Endothelial cell of umbilical vein (primary cell): ENCODE results near the gene LRFN2. TPM values are rescaled to one million over a fixed set of nuclear protein-coding genes. Genes with fewer than 3 reads are reported as not detected.

Experiments
- BruUV-seq: library from RNA; stranded (reverse); fragments of 400-500 nt; replicated peaks from 2 replicates; lab custom pipeline; 2021; lab: Mats Ljungman, UMichigan
- CTCF ChIA-PET: fragments of 300-600, 350-600 bp; sonication (Branson Sonifier 250); formaldehyde crosslinking; loops from one replicate; lab custom pipeline; 2021; ENCODE audit warnings: antibody characterized with exemption, inconsistent platforms; lab: Charles Lee
- POLR2A ChIA-PET: fragments of 300-600, 350-600 bp; sonication (Branson Sonifier 250); formaldehyde crosslinking; loops from one replicate; lab custom pipeline; 2021; ENCODE audit warnings: antibody characterized with exemption, inconsistent platforms; lab: Charles Lee
- DNase-seq: peaks from one replicate; pipeline ENCODE4 v3.0.0-alpha.2; 2011; ENCODE audit warnings: low read depth, low spot score
- FAIRE-seq: peaks from 2 replicates; lab custom pipeline; 2011; peaks lifted over from hg19 to GRCh38; lab: Jason Lieb, UNC
- H2AFZ ChIP-seq: 2 replicates; pipeline ENCODE4 v1.6.0; 2012; ENCODE audit warnings: low read depth, low read length, control low read depth, inconsistent platforms
- H3K27ac ChIP-seq: 2 replicates; pipeline ENCODE4 v1.5.1; 2011; ENCODE audit warnings: low read depth, mild to moderate bottlenecking, control low read depth, low read length, moderate library complexity; ENCODE audit not compliant: insufficient read depth
- H3K27me3 ChIP-seq, 2 experiments: 2 replicates each; pipeline versions ENCODE4 v1.6.0 to v1.6.1; 2011; ENCODE audit warnings: low read length in 2 of 2, mixed read lengths in 1 of 2; ENCODE audit not compliant: control insufficient read depth in 2 of 2, insufficient read depth in 2 of 2
- H3K36me3 ChIP-seq, 2 experiments: 2 replicates in 1 of 2; 3 replicates in 1 of 2; pipeline ENCODE4 v1.5.1; 2011; ENCODE audit warnings: low read length in 2 of 2, mild to moderate bottlenecking in 1 of 2, moderate library complexity in 1 of 2; ENCODE audit not compliant: control insufficient read depth in 2 of 2, insufficient read depth in 2 of 2; ENCODE audit errors: extremely low read depth in 1 of 2
- H3K4me1 ChIP-seq: 3 replicates; pipeline ENCODE4 v1.5.1; 2011; ENCODE audit warnings: mild to moderate bottlenecking, low read length; ENCODE audit not compliant: control insufficient read depth, insufficient read depth; ENCODE audit errors: extremely low read depth
- H3K4me2 ChIP-seq: 2 replicates; pipeline ENCODE4 v1.6.1; 2011; ENCODE audit warnings: low read length, control low read depth, mixed read lengths; ENCODE audit not compliant: insufficient read depth
- H3K4me3 ChIP-seq, 3 experiments: fragments of 200-600 bp in 1 of 3; sonication (generic), shearing (Covaris generic) in 1 of 3; replicated peaks in 1 of 3; 2 replicates each; pipeline ENCODE4 v1.5.1; 2011 to 2016; ENCODE audit warnings: control low read depth in 3 of 3, low read length in 3 of 3, mild to moderate bottlenecking in 2 of 3, inconsistent platforms in 1 of 3, low read depth in 1 of 3, moderate library complexity in 1 of 3; ENCODE audit not compliant: insufficient read depth in 1 of 3
- H3K79me2 ChIP-seq: 2 replicates; pipeline ENCODE4 v1.6.0; 2012; ENCODE audit warnings: low read length, inconsistent platforms; ENCODE audit not compliant: control insufficient read depth, insufficient read depth
- H3K9ac ChIP-seq: replicated peaks from 2 replicates; pipeline ENCODE3; 2011; ENCODE audit warnings: low read length, control low read depth; ENCODE audit not compliant: insufficient read depth; ENCODE audit errors: extremely low read depth
- H3K9me1 ChIP-seq: replicated peaks from 3 replicates; pipeline ENCODE4 v1.6.0; 2011; ENCODE audit warnings: mild to moderate bottlenecking, low read length; ENCODE audit not compliant: control insufficient read depth, insufficient read depth; ENCODE audit errors: extremely low read depth
- H3K9me3 ChIP-seq: replicated peaks from 2 replicates; pipeline ENCODE4 v1.5.1; 2012; ENCODE audit warnings: low read length, inconsistent platforms; ENCODE audit not compliant: control insufficient read depth, insufficient read depth
- H4K20me1 ChIP-seq: replicated peaks from 2 replicates; pipeline ENCODE3; 2011; ENCODE audit warnings: mild to moderate bottlenecking, low read length; ENCODE audit not compliant: control insufficient read depth, insufficient read depth; ENCODE audit errors: extremely low read depth
- EZH2 ChIP-seq: IDR thresholded peaks from 2 replicates; pipeline ENCODE4 v1.6.1; 2012; ENCODE audit warnings: borderline replicate concordance, low read depth, mild to moderate bottlenecking, moderate library complexity, low read length, inconsistent platforms; ENCODE audit not compliant: severe bottlenecking
- GATA2 ChIP-seq: IDR thresholded peaks from 2 replicates; pipeline ENCODE4 v1.7.0; 2011; ENCODE audit warnings: low read depth, mild to moderate bottlenecking, moderate library complexity, mixed read lengths, low read length; ENCODE audit not compliant: insufficient read length, insufficient read depth
- MYC ChIP-seq: IDR thresholded peaks from one replicate; pipeline ENCODE4 v1.6.1; 2011; ENCODE audit warnings: mild to moderate bottlenecking, low read depth, low read length
- POLR2A ChIP-seq: IDR thresholded peaks from 2 replicates; pipeline ENCODE4 v1.6.1; 2012; ENCODE audit warnings: low read depth, mild to moderate bottlenecking, control low read depth, low read length
- dilution Hi-C: fragments of 300-500 bp; cut with MboI; formaldehyde crosslinking; loops from one replicate; pipeline ENCODE4 v1.15.0; 2019; ENCODE audit warnings: low sequenced_read_pairs; ENCODE audit not compliant: extremely low pct_ligation_motif_present
- intact Hi-C: fragments of 100-400 bp; cut with micrococcal nuclease; formaldehyde crosslinking; loops from one replicate; pipeline ENCODE4 v1.10.0; 2022
- polyA plus RNA-seq, 4 experiments: library from polyadenylated mRNA; depleted of rRNA in 3 of 4; stranded (reverse) in 3 of 4; unstranded in 1 of 4; fragments of >200 nt; gene quantifications; 2 replicates each; pipeline versions ENCODE4 v1.2.1 to v1.2.3, GENCODE V29; 2011 to 2012; ENCODE audit warnings: missing spikeins in 1 of 4
- total RNA-seq: library from RNA; stranded (reverse); gene quantifications from 2 replicates; pipeline ENCODE4 v1.2.3, GENCODE V29; 2021
- TF ChIP-seq, protein P1 (sequence below), 2 donors: IDR thresholded peaks; 1 replicate in 1 of 2; 2 replicates in 1 of 2; pipeline ENCODE4 v1.5.1; 2011; ENCODE audit warnings: low read length in 2 of 2, mild to moderate bottlenecking in 2 of 2, moderate library complexity in 2 of 2, control low read depth in 1 of 2, inconsistent platforms in 1 of 2, low read depth in 1 of 2; ENCODE audit not compliant: insufficient read depth in 1 of 2; ENCODE audit errors: extremely low read depth in 1 of 2
- TF ChIP-seq, protein P2 (sequence below): IDR thresholded peaks from 2 replicates; pipeline ENCODE4 v1.6.1; 2011; ENCODE audit not compliant: insufficient read depth, insufficient read length

The LRFN2 gene
- total and polyA plus RNA-seq, 2 donors (not counting 3 experiments of a cell fraction or from before 2014, with no cell fraction given) = not detected

DNA sequence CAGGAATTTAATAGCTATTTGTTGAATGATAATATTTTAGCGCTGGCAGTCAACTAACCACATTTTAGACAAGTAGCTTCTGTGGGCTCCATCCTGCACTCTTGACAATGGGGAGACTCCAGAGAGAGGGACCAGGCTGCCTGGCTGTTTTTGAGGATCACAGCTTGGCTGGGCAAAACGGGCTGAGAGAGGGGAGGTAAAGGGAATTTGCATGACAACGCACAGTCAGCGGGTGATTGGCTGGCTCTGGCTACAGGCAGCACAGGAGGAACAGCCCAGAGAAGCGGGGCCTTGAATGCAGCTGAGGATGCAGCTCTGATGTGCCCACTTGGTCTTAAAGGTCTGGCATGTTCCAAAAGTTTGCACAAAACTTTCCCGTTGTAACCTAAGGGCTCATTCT is 41.2 kb downstream of the LRFN2 start:
- Histone ChIP-seq H3K4me3 (no peak overlapping the region), H3K79me2 (no peaks in the 10 kb centered on the region), H3K9me1 (no peaks in the 10 kb centered on the region), H3K9me3 (no peaks in the 10 kb centered on the region), H3K27me3 (no peaks in the 10 kb centered on the region), H3K27ac (no peak overlapping the region), H4K20me1 (no peaks in the 10 kb centered on the region), H3K4me2 (no peak overlapping the region), H3K4me1 (peaks cover 18% of the 10 kb centered on the region), H2AFZ (no peak overlapping the region), H3K36me3 (no peaks in the 10 kb centered on the region), H3K9ac (no peak overlapping the region)
- CTCF ChIA-PET = interaction anchor here (1.0 to 1.3 kb wide), 2 partner anchors 42 to 250 kb away, joined by 3 to 4 read pairs; partner anchors contain the start of gene LRFN2
- POLR2A ChIA-PET = no interaction called here
- dilution Hi-C loops = no loop called here
- DNase-seq (no peak), FAIRE-seq (no peak)
- no TSS peak for BruUV-seq
- TF ChIP-seq EZH2 (no peak), MYC (no peak), GATA2 (no peak), POLR2A (no peak)
- TF ChIP-seq, protein P1, sequence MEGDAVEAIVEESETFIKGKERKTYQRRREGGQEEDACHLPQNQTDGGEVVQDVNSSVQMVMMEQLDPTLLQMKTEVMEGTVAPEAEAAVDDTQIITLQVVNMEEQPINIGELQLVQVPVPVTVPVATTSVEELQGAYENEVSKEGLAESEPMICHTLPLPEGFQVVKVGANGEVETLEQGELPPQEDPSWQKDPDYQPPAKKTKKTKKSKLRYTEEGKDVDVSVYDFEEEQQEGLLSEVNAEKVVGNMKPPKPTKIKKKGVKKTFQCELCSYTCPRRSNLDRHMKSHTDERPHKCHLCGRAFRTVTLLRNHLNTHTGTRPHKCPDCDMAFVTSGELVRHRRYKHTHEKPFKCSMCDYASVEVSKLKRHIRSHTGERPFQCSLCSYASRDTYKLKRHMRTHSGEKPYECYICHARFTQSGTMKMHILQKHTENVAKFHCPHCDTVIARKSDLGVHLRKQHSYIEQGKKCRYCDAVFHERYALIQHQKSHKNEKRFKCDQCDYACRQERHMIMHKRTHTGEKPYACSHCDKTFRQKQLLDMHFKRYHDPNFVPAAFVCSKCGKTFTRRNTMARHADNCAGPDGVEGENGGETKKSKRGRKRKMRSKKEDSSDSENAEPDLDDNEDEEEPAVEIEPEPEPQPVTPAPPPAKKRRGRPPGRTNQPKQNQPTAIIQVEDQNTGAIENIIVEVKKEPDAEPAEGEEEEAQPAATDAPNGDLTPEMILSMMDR (IDR thresholded peaks at IDR 0.05; ENCODE audit: extremely low read depth in 1 of 2, insufficient read depth in 1 of 2, low read depth in 1 of 2, low read length in 2 of 2) = no peak
- TF ChIP-seq, protein P2, sequence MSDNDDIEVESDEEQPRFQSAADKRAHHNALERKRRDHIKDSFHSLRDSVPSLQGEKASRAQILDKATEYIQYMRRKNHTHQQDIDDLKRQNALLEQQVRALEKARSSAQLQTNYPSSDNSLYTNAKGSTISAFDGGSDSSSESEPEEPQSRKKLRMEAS = no peak
- intact Hi-C loops = no loop called here
